ENCODE measurements around the gene SPOCK1.

Gene SPOCK1

GRCh38 chr5:137315534-137316345 is 183.4 kb downstream of the SPOCK1 start:
- Histone ChIP-seq H3K9ac (ENCODE audit: low read depth, low read length) (no peak overlapping the region), H3K36me3 (ENCODE audit: insufficient read depth, low read length) (no peaks in the 10 kb centered on the region), H3K4me1 (ENCODE audit: insufficient read depth, low read length) (peaks cover 14% of the 10 kb centered on the region)

DNA sequence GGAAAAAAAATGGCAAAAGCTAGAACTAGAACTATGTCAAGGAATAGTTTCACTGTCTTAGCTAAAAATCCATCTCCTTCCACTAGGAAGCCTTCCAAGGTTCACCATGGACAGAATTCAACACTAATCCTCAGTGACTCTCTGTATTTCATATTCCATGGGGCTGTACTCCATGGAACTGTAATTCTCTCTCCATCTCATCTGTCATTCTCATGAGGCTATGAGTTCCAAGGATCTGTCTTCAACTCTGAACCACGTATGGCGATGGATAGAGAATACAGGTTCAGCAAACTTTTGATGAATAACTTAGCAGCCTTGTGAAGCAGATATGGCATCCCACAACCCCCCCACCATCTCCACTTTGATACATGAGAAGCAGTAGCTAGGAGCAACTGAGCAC is 184.0 kb downstream of the SPOCK1 start:
- no peaks in the 10 kb centered on the region for H3K9me3 ChIP-seq (ENCODE audit: control insufficient read depth, insufficient read depth, low read length)
- H3K4me1 ChIP-seq (ENCODE audit: insufficient read depth, low read length) = peaks cover 17% of the 10 kb centered on the region
- no peaks in the 10 kb centered on the region for H3K36me3 ChIP-seq (ENCODE audit: insufficient read depth, low read length)
- H3K9ac ChIP-seq (ENCODE audit: low read depth, low read length) = no peak overlapping the region

More at GRCh38 chr5:137315534-137316345, 183.4 kb downstream of the SPOCK1 start:
- H3K9me3 ChIP-seq (ENCODE audit: control insufficient read depth, insufficient read depth, low read length) = no peaks in the 10 kb centered on the region

DNA sequence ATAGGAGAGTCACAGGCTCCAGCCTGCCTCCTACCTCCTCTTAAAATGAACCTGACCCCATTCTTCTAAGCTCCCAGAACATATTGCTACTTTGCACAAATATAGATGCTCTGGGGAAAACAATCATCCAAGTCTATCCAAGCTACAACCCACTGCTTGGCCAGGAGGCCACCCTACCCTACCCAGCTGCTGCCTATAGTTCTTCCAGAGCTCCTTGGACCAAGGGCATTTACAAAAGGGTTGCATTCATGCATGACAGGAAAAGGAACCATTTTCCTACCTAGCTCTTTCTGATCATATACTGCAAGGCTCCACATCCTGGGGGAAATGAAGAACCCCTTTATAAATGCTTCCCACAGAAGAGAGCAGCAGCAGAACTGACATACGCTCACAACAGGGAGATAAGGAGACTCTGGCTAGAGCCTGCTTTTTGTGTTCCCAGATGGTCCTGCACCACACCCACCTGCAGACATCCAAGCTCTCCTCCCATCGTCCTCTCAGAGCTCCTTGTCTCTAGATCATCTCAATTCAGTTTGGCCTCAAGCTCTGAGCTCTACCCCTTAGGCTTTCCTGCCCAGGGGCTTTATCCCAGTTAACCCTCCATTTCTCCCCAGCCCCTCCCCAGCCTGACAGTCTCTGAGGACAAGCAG is 185.5 kb downstream of the SPOCK1 start:
- H3K9ac ChIP-seq (ENCODE audit: low read depth, low read length) = no peak overlapping the region
- H3K4me1 ChIP-seq (ENCODE audit: insufficient read depth, low read length) = peaks cover 17% of the 10 kb centered on the region
- H3K9me3 ChIP-seq (ENCODE audit: control insufficient read depth, insufficient read depth, low read length) = no peaks in the 10 kb centered on the region
- no peaks in the 10 kb centered on the region for H3K36me3 ChIP-seq (ENCODE audit: insufficient read depth, low read length)

DNA sequence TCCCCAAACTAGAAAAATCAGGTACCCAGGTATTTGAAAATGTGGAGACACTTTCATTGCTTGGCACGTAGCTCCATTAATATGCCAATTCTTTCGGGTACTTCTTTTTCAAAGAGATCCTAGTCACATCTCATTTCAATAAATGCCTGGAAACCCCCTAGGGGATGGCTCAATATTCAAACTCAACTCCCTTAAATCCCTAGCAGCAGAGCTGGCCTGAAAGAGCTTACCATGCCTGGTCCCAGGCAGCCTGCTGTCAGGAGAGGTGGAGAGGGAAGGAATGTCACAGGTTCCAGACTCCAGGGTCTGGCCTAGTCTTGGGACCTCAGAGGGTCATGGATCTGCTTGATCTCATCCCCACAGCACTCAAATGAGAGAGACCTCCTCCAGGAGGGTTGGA is 187.1 kb downstream of the SPOCK1 start:
- Histone ChIP-seq H3K36me3 (ENCODE audit: insufficient read depth, low read length) (no peaks in the 10 kb centered on the region), H3K9ac (ENCODE audit: low read depth, low read length) (no peak overlapping the region), H3K4me1 (ENCODE audit: insufficient read depth, low read length) (peaks cover 17% of the 10 kb centered on the region), H3K9me3 (ENCODE audit: control insufficient read depth, insufficient read depth, low read length) (no peaks in the 10 kb centered on the region)

- Histone ChIP-seq H3K4me1 (ENCODE audit: insufficient read depth, low read length) (peaks cover 17% of the 10 kb centered on the region), H3K36me3 (ENCODE audit: insufficient read depth, low read length) (no peaks in the 10 kb centered on the region), H3K9ac (ENCODE audit: low read depth, low read length) (no peak overlapping the region), H3K9me3 (ENCODE audit: control insufficient read depth, insufficient read depth, low read length) (no peaks in the 10 kb centered on the region)
Observed at GRCh38 chr5:137310051-137310730, 188.9 kb downstream of the SPOCK1 start.

DNA sequence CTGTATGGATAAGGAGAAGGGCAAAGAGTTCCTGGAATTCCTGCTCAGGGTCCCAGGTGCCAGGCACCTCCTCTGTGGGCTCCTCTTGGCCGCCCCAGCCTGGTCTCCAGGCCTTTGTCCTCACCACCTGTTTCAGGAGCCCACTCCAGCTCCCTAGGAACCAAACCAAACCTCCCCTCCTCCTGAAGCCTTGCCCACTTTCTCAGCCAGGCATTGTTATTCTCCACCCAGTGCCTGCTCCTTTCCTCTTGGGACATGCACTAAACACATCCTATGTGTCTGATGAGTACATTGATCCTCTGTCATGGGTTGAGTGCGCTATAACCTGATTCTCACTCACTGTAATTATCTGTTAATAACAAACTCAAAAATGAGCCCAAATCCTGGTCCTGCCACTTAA is 189.8 kb downstream of the SPOCK1 start:
- H3K36me3 ChIP-seq (ENCODE audit: insufficient read depth, low read length) = no peaks in the 10 kb centered on the region
- H3K9me3 ChIP-seq (ENCODE audit: control insufficient read depth, insufficient read depth, low read length) = no peaks in the 10 kb centered on the region
- no peak overlapping the region for H3K9ac ChIP-seq (ENCODE audit: low read depth, low read length)
- peaks cover 18% of the 10 kb centered on the region for H3K4me1 ChIP-seq (ENCODE audit: insufficient read depth, low read length)

DNA sequence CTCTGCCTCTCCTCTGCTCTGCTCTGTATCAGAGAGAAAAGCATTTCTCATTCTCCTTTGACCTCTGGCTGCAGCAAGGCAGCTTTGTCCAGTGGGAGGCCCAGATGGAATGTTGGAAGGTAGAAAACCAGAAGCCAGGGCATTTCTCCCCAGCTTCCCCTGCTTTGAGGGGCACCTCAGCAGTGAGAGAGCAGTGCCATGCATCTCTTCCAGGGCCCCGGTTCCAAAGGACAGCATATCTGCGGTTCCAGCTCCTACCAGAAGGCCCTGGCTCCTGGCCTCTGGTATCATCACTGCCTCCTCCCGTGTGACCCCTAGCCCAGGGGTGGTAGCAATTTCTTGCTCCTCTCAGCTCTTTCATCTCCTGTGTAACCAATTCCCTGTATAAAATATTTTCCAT is 190.8 kb downstream of the SPOCK1 start:
- no peaks in the 10 kb centered on the region for H3K36me3 ChIP-seq (ENCODE audit: insufficient read depth, low read length)
- no peak overlapping the region for H3K9ac ChIP-seq (ENCODE audit: low read depth, low read length)
- H3K4me1 ChIP-seq (ENCODE audit: insufficient read depth, low read length) = peaks cover 21% of the 10 kb centered on the region

GRCh38 chr5:137306903-137307302 is 192.2 kb downstream of the SPOCK1 start:
- no peaks in the 10 kb centered on the region for H3K36me3 ChIP-seq (ENCODE audit: insufficient read depth, low read length)
- no peak overlapping the region for H3K9ac ChIP-seq (ENCODE audit: low read depth, low read length)
- no peaks in the 10 kb centered on the region for H3K9me3 ChIP-seq (ENCODE audit: control insufficient read depth, insufficient read depth, low read length)
- H3K4me1 ChIP-seq (ENCODE audit: insufficient read depth, low read length) = peaks cover 17% of the 10 kb centered on the region

More for the DNA sequence above, 190.8 kb downstream of the SPOCK1 start:
- no peaks in the 10 kb centered on the region for H3K9me3 ChIP-seq (ENCODE audit: control insufficient read depth, insufficient read depth, low read length)

GRCh38 chr5:137305971-137306602 is 193.0 kb downstream of the SPOCK1 start:
- Histone ChIP-seq H3K9ac (ENCODE audit: low read depth, low read length) (no peak overlapping the region), H3K9me3 (ENCODE audit: control insufficient read depth, insufficient read depth, low read length) (no peaks in the 10 kb centered on the region), H3K36me3 (ENCODE audit: insufficient read depth, low read length) (no peaks in the 10 kb centered on the region), H3K4me1 (ENCODE audit: insufficient read depth, low read length) (peaks cover 14% of the 10 kb centered on the region)

DNA sequence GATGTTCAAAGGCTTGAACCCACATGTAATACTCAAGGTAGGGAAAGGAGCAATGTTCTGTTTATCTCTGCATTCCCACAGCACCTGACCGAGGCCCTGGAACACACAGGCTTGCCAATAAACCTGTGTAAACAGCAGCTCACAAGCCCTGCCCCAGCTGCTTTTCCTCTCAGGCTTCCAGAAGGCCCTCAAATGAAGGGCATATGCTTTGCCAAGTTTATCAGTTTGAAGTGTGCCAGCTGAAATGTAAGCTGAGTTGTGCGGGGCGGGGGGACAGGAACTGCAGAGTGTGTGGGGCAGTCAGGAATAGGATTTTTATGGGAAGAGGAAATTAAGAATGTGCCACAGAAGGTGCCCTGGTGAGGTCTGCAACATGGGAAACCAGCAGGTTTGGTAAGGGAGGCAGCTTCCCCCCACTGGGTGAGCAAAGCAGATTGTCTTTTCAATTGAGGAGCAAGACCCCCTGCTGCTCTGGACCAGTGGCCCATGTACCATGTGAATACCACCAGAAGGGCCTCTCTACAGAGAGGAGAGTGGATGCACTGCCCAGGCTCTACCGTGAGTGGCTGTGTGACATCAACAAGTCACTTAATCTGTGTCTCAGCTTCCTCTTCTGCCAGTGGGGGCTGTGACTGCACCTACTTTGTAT is 194.8 kb downstream of the SPOCK1 start:
- 0 out of 2 replicates have a peak, but pooled peaks cover 4% of the 10 kb centered on the region for H3K4me1 ChIP-seq (ENCODE audit: insufficient read depth, low read length)
- H3K9me3 ChIP-seq (ENCODE audit: control insufficient read depth, insufficient read depth, low read length) = no peaks in the 10 kb centered on the region
- no peak overlapping the region for H3K9ac ChIP-seq (ENCODE audit: low read depth, low read length)
- no peaks in the 10 kb centered on the region for H3K36me3 ChIP-seq (ENCODE audit: insufficient read depth, low read length)

- Histone ChIP-seq H3K9me3 (ENCODE audit: control insufficient read depth, insufficient read depth, low read length) (no peaks in the 10 kb centered on the region), H3K4me1 (ENCODE audit: insufficient read depth, low read length) (0 out of 2 replicates have a peak, but pooled peaks cover 4% of the 10 kb centered on the region), H3K36me3 (ENCODE audit: insufficient read depth, low read length) (no peaks in the 10 kb centered on the region), H3K9ac (ENCODE audit: low read depth, low read length) (no peak overlapping the region)
Observed at GRCh38 chr5:137303509-137303908, 195.6 kb downstream of the SPOCK1 start.

DNA sequence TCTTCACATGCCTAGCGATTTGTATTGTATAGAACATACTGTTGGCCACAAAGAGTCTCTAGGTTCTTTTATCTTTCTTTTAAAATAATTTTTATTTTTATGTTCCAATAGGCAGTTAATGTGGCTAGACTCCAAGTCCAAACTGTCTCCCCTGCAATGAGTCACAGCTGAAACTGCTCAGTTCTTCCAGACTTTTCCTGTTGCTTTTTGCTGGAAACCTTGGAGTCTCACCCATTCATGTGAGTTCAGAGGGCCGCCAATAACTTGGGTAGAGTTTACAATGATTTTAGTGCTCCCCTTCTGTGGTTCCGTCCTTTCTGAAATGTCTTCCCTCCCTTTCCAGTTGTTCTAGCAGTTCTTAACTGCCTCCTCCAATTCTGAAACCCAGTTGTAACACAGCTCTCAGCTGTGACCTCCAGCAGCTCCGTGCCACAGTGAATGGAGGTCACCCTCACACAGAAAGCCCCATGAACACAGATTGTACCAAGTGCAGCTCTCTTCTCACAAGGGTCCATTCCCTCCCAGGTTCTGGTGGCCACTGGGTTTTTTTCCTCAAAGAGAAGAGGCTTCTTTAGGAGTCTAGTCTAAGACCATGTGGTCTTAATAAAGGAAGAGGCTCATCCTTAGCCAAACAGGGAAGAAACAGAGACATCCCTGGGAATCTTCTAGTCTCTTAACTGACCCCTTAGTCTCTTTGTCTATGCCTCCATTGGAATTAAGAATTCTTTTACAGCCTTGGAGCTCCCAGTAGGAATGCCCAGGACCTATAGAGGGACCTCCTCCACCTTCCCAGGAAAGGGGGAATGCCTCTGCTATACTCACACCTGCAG is 198.5 kb downstream of the SPOCK1 start:
- no peak overlapping the region for H3K9ac ChIP-seq (ENCODE audit: low read depth, low read length)

DNA sequence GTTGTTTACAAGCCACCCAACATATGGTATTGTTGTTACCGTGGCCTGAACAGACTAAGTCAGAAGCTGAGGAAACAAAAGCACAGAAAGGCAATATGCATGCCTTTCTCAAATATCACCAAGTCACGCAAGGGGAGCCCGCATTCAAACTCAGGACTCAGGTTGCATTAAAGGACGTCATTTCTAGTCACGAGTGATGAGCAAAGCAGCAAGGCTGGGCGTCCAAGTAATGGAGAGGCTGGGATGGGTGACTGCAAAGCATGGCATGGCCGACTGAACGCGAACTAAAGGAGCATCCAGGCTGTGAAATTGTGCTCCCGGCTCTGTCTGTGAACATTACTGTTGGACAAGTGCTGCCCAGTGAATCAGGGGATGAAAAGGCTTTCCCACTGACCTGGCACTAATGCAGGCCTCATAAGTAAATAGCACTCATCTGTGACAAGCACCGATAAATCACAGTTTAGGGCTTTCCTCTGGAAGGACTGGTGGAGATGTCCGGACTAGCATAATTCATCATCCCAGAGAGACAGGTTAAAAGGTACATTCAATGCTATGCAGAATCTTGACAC is 202.8 kb downstream of the SPOCK1 start:
- H3K9me3 ChIP-seq (ENCODE audit: control insufficient read depth, insufficient read depth, low read length) = no peaks in the 10 kb centered on the region
- no peaks in the 10 kb centered on the region for H3K36me3 ChIP-seq (ENCODE audit: insufficient read depth, low read length)
- no peak overlapping the region for H3K9ac ChIP-seq (ENCODE audit: low read depth, low read length)
- peaks cover 6% of the 10 kb centered on the region; the same call in 1 of the 2 replicates for H3K4me1 ChIP-seq (ENCODE audit: insufficient read depth, low read length)

More for the DNA sequence above, 198.5 kb downstream of the SPOCK1 start:
- Histone ChIP-seq H3K36me3 (ENCODE audit: insufficient read depth, low read length) (no peaks in the 10 kb centered on the region), H3K9me3 (ENCODE audit: control insufficient read depth, insufficient read depth, low read length) (no peaks in the 10 kb centered on the region), H3K4me1 (ENCODE audit: insufficient read depth, low read length) (peaks cover 10% of the 10 kb centered on the region; the same call in 1 of the 2 replicates)
